HG03378 (cell line): ENCODE measurements around the gene ALG1L2.
"Not testable (repeated sequence)": the region's sequence is repeated elsewhere in the genome, so short reads cannot be mapped to it uniquely, and the experiment has no call there.

Experiments
- ATAC-seq: cut with Tn5 transposase; IDR thresholded peaks from one replicate; pipeline ENCODE4 v1.9.1; 2021; ENCODE audit warnings: mild to moderate bottlenecking, moderate library complexity; ENCODE audit not compliant: unreplicated experiment

The ALG1L2 gene

DNA sequence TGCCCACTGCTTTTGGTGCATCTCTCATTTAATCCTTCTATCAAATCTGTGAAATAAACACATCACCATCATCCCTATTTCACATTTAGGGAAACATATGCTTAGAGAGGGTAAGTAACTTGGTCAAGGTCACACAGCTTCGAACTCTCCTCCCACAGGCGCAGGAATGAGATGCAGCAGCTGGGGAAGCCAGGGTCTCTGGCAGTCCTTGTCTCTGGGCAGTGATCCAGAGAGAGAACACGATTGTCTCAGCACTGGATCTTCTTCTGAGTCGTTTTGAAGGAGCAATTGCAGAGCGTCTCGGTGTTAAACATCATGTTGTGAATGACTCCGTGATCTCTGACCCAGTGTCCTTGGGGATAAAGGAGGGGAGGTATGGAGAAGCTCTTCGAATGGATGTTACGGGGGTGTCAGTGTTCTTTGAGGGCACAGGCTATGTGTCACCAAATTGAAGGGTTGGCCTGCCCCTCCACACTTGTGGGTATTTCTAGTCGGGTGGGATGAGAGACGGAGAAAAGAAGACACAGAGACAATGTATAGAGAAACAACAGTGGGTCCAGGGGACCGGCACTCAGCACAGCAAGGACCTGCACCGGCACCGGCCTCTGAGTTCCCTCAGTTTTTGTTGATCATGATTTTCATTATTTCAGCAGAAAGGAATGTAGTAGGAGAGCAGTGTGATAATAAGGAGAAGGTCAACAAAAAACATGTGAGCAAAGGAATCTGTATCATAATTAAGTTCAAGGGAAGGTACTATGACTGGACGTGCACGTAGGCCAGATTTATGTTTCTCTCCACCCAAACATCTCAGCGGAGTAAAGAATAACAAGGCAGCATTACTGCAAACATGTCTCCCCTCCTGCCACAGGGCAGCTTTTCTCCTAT lies 41.5 kb downstream of the ALG1L2 start:
- ATAC-seq: not testable (repeated sequence)

DNA sequence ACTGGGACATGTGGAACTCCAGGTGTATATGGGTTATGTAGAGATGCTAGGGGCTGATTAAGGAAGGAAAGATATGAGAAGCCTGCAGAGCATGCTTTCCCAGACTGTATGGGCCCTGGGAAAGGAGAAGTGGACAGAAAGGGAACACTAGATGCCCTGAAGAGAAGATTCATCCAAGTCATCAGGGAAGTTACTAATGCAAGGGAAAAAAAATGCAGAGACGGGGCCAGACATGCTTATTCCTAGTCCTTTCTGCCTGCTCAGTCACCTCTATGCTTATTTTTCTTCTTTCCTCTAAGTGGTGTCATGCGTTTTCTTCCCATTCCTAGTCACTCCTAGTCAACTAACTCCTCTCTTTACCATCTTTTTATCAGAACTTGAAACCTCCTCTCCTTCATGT lies 43.8 kb downstream of the ALG1L2 start:
- not testable (repeated sequence) for ATAC-seq

DNA sequence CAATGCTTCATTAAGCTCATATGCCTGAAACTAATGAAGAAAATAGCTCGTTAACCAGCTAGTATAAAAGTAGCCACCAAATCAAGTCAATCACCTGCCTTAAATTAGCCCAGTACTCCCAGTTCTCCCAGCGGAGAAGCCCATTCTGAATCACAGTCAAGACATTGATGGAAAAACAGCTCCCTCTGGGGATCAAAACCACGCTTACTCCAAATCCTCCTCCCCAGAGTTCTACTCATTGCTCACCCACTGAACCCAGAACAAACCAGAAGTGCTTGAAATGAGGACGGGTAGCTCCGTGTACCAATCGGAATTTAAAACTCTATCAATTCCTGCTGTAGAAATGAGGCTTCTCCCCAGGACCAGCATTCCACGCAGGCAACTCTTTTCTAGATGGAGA lies 54.7 kb downstream of the ALG1L2 start:
- not testable (repeated sequence) for ATAC-seq

DNA sequence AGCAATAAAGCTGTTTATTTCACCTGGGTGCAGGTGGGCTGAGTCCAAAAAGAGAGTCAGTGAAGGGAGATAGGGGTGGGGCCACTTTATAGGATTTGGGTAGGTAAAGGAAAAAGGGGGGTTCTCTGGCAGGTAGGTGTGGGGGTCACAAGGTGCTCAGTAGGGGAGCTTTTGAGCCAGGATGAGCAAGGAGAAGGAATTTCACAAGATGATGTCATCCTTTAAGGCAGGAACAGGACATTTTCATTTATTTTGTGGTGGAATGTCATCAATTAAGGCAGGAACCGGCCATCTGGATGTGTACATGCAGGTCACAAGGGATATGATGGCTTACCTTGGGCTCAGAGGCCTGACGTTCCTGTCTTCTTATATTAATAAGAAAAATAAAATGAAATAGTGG lies 56.1 kb downstream of the ALG1L2 start:
- ATAC-seq: not testable (repeated sequence)

DNA sequence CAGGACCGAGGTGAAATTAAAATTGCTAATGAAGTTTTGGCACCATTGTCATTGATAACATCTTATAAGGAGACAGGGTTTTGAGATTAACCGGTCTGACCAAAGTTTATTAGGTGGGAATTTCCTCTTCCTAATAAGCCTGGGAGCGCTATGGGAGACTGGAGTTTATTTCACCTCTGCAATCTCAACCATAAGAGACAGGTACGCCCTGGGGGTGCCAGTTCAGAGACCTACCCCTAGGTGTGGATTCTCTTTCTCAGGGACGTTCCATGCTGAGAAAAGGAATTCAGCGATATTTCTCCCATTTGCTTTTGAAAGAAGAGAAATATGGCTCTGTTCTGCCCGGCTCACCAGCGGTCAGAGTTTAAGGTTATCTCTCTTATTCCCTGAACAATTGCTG lies 57.4 kb downstream of the ALG1L2 start:
- not testable (repeated sequence) for ATAC-seq

DNA sequence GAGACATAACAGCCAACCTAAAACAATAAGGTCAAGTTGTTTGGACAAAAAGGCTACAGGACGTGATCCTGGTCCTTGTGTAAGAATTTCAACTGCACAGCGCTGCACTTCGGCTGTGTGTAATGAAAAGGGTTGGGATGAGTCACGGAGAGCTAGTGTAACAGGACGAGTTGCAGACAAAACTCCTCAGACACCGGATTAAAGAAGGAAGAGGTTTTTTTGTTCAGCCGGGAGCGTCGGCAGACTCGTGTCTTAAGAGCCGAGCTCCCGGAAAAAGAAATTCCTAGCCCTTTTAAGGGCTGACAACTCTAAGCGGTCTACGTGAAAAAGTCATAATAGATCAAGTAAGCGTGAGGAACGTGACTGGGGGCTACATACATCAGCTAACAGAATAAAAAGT lies 59.1 kb downstream of the ALG1L2 start:
- not testable (repeated sequence) for ATAC-seq

DNA sequence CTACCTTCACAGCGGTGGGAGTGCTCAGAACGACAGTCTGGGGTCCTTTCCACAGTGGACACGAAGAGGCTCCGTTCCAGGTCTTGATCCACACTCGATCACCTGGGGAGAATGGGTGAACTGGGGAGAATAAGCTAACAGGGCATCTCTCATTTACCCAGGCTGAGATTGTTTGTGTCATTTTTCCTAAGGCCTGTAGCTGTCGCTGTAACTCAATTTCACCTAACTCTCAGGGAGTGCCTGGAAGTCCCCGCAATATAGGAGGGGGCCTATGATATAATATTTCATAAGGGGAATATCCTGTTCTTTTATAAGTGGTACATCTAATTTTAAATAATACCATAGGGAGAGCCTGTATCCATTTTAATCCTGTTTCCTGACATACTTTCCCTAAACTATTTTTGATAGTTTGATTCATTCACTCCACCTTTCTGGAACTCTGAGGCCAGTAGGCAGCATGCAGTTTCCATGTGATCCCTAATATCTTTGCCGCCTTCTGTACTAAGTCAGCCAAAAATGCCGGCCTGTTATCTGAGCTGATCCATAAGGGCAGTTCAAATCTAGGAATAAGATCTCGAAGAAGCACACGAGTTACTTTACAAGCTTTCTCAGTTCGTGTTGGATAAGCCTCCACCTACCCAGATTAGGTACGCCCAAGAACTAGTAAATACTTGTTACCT lies 62.2 kb downstream of the ALG1L2 start:
- ATAC-seq: not testable (repeated sequence)

DNA sequence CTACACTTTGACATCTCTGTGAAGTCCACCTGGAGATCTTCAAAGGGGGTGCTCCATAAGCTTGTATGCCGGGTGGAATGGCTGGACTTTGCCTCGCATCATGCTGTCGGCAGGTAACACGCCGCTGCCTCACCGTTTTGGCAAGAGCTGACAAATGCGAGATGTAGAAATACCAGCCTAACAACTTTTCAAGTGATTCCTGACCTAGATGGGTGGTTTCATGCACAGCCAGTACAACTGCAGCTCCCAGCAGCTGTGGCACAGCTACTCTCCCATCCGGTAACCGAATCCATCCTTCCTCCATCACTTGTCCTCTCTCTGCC lies 62.7 kb downstream of the ALG1L2 start:
- not testable (repeated sequence) for ATAC-seq

DNA sequence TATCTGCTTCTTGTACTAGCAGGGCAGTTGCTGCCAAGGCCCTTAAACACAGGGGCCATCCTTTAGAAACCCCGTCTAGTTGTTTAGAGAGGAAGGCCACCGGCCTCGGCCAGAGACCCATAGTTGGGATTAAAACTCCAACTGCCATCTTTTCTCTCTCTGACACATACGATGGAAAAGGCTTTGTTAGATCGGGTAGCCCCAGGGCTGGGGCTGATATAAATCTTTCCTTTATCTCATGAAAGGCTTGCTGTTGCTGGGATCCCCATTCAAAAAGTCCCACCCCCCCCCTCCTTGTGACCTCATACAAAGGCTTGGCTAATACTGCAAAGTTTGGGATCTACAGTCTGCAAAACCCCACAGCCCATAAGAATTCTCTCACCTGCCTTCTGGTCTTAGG lies 63.8 kb downstream of the ALG1L2 start:
- not testable (repeated sequence) for ATAC-seq

DNA sequence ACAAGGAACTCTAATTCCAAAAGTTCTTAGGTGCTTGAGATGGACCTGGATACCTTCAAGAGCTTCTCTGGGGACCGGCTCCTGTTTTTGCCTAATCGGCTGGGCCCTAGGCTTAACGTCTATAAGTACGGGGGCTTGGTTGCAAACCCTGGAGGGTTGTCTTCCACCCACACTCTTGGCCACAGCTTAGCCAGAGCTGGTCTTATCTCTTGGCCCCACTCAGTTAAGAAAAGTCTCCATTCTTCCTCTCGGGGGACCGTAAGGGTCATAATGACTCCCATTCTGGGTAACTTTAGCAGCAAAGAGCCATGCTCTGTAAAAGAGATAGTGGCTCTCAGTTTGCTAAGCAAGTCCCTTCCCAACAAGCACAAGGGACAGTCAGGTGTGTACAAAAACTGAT lies 64.8 kb downstream of the ALG1L2 start:
- ATAC-seq: not testable (repeated sequence)
